Left cardiac atrium (tissue), 4 donors: ENCODE measurements around the gene METRN. TPM values are rescaled to one million over a fixed set of nuclear protein-coding genes. Genes with fewer than 3 reads are reported as not detected.

Experiments used
- ATAC-seq, 2 donors: fragments of 200-7000 bp; cut with Tn5 transposase; one replicate each; pipeline ENCODE4 v1.9.1; 2020; ENCODE audit warnings: mild to moderate bottlenecking in 2 of 2, moderate library complexity in 2 of 2
- DNase-seq: peaks from one replicate; pipeline ENCODE4 v3.0.0-alpha.2; 2020
- intact Hi-C, 2 donors: fragments of 100-400 bp; cut with DNase I; formaldehyde crosslinking; loops; one replicate each; pipeline versions ENCODE4 v1.14.1 to v1.15.1; 2022 to 2023
- total RNA-seq, 2 donors: library from RNA; stranded (reverse); fragmentation: NEBNext Ultra II Directional; extraction: Animal tissue kit (Norgen Biotek cat#: 25700); gene quantifications; one replicate each; pipeline ENCODE4 v1.2.1, GENCODE V29; 2021
- donor health status: DM: no; HTN: yes; CAD: no.
- donor health status: DM: no; HTN: yes; CAD: no; lungs with severe emphysema.
- donor health status: DM: yes; HTN: yes; CAD: no.
- donor health status: Dilated cardiomyopathy.

METRN gene
- total RNA-seq, 2 donors from 2014 or later = 53.7 to 56.8 TPM

- DNase-seq (no peak), ATAC-seq (no peak)
- intact Hi-C loops = no loop called here
Observed at GRCh38 chr16:676565-676902, 38.4 kb upstream of the METRN start.

- intact Hi-C loops = no loop called here
- ATAC-seq (no peak), DNase-seq (no peak)
Observed at GRCh38 chr16:676913-677312, 38.0 kb upstream of the METRN start.

DNA sequence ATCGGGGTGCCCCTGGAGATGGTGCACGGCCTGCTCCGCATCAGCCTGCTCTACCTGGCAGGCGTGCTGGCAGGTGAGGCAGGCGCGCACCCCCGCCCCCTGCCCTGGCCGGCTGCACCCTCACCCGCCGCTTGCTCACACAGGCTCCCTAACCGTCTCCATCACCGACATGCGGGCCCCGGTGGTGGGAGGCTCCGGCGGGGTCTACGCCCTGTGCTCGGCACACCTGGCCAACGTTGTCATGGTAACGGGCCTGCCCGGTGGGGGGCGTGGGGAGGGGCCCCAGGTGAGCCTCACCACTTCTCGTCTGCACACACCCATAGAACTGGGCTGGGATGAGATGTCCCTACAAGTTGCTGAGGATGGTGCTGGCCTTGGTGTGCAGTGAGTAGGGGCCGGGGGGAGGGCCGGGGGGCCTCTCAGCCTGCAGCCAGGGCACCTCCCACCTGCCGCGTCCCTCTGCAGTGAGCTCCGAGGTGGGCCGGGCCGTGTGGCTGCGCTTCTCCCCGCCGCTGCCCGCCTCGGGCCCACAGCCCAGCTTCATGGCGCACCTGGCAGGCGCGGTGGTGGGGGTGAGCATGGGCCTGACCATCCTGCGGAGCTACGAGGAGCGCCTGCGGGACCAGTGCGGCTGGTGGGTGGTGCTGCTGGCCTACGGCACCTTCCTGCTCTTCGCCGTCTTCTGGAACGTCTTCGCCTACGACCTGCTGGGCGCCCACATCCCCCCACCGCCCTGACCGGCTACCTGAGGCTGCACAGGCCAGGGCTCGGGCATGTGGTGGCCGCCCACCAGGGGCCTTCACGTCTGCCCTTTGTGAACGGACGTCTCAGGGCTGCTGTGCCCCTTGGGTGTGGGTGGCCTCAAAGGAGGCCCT, 37.4 kb upstream of the METRN start:
- DNase-seq (no peak), ATAC-seq (no peak)
- intact Hi-C loops = no loop called here

GRCh38 chr16:678209-678857, 36.6 kb upstream of the METRN start:
- intact Hi-C loops = no loop called here
- ATAC-seq (no peak), DNase-seq (no peak)

- peak; percentile 40 to 43 for ATAC-seq
- intact Hi-C loops = no loop called here
- peak; percentile 87 for DNase-seq
Observed at GRCh38 chr16:678858-679813, 35.8 kb upstream of the METRN start.

DNA sequence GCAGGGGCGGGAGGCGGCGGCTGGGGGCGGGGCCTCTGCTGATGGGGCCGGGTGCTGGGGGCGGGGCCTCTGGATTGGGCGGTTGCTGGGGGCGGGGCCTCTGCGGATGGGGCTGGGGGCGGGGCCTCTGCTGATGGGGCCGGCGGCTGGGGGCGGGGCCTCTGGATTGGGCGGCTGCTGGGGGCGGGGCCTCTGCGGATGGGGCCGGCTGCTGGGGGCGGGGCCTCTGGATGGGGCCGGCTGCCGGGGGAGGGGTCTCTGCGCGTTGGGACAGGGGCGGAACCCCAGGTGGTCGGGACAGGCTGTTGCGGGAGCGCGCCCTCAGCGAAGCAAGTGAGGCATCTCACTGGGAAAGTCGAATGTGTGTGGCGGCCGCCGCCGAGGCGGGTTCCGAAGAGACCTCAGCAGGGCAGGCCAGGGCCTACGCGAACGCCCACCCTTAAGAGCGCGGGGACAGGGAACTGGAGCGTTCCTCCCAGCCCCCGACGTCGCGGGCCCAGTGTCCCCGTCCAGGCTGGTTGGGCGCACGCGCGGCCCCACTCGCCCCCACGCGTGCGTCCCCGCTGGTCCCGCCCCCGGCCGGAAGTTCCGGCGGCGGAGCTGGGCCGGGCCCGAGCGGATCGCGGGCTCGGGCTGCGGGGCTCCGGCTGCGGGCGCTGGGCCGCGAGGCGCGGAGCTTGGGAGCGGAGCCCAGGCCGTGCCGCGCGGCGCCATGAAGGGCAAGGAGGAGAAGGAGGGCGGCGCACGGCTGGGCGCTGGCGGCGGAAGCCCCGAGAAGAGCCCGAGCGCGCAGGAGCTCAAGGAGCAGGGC, 34.9 kb upstream of the METRN start, which contains the start of gene STUB1:
Gene STUB1, plus strand, starts transcription at position 597 of the 811 bp plus-strand sequence. Its CDS starts 116 bp downstream, at position 713.
- intact Hi-C loops = no loop called here
- ATAC-seq (peak; percentile 73 to 75), DNase-seq (peak; percentile 90)

- no peak for ATAC-seq
Observed at GRCh38 chr16:680625-680945, 34.3 kb upstream of the METRN start.

GRCh38 chr16:680967-681745, 33.8 kb upstream of the METRN start:
- intact Hi-C loops = no loop called here
- ATAC-seq (no peak), DNase-seq (no peak)

More at GRCh38 chr16:680625-680945, 34.3 kb upstream of the METRN start:
- DNase-seq = no peak
- intact Hi-C loops = no loop called here

DNA sequence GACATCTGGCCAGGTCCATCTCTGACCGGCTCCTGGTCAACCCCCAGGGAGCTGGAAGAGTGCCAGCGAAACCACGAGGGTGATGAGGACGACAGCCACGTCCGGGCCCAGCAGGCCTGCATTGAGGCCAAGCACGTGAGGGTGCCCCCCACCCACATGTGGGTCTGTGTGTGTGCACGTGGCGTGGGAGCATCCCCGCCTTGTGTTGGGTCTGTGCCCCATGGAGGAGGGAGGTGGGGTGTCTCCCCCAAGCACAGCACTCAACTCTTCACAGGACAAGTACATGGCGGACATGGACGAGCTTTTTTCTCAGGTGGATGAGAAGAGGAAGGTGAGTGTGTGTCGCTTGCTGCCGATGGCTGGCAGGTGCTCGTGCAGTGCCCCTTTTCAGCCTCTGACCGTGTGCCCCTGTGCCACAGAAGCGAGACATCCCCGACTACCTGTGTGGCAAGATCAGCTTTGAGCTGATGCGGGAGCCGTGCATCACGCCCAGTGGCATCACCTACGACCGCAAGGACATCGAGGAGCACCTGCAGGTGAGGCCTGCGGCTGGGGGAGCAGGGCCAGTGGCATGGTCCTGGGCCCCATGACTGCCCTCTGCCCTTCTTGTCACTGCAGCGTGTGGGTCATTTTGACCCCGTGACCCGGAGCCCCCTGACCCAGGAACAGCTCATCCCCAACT, 33.0 kb upstream of the METRN start:
- ATAC-seq (no peak), DNase-seq (no peak)
- intact Hi-C loops = no loop called here

DNA sequence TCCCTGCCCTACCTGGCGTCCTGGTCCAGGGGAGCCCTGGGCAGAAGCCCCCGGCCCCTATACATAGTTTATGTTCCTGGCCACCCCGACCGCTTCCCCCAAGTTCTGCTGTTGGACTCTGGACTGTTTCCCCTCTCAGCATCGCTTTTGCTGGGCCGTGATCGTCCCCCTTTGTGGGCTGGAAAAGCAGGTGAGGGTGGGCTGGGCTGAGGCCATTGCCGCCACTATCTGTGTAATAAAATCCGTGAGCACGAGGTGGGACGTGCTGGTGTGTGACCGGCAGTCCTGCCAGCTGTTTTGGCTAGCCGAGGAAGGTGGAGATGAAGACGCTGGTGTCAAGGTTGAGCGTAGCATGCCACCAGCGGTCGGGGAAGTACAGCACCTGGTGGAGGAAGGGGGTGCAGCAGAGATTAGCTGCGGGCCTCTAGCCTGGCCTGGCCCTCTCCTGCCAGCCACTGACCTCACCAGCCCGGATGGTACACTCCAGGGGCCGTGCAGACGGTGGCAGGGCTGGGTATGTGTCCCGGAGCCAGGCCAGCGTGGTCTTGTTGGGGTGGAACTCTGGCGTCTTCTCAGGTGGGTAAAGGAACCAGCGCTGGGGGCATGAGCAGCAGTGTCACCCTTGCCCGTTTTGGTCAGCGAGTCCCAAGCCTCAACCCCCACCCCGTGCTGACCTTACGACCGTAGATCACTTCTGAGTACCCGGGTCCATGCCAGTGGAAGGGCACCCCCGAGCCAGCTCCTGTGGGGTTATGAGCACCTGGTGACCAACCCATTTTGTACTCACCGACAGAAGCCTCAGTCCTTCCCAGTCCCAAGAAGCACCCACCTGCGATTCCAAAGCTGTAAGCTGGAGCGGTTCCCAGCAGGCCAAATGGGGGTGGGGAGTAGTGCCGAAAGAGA, 32.2 kb upstream of the METRN start:
- DNase-seq (no peak), ATAC-seq (no peak)
- intact Hi-C loops = no loop called here

GRCh38 chr16:683396-684070, 31.4 kb upstream of the METRN start:
- intact Hi-C loops = no loop called here
- DNase-seq (no peak), ATAC-seq (no peak)

DNA sequence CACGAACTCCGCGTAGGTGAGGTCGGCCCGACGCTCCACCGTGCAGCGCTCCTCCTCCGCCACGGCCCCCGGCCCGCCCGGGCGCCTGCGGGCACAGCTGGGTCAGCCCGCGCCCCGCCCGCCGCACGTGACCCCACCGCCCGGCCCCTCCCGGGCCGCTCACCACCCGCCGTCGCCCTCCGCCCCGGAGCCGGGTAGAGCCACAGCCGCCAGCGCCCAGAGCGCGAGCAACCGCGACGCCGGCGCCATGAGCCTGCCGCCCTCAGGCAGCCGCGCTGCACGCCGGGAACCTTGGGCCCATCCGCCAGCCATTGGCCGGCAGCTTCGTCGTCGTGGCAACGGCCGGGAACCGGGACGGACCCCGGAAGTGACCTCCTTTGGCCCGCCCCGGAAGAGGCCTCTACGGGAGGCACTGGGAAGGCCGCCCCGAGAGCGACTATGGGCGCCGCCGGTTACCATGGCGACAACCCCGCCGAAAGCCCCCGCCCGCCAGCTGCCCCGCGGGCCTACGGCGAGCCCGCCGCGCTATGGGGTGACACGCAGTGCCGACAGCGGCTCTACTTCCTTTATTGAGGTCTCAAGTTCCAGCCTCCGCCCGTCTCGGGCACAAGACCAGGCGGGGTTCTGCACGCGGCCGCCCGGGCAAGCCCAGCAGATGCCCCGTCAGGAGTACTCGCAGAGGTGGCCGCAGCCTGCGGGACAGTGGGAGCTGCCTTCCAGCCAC, 30.7 kb upstream of the METRN start, which contains the start of gene JMJD8:
Gene JMJD8, minus strand, starts transcription at position 264 of the 724 bp plus-strand sequence. Its CDS starts 15 bp downstream, at position 249.
- intact Hi-C loops = no loop called here
- DNase-seq = peak; percentile 99
- peak; percentile 69 to 77 for ATAC-seq

- intact Hi-C loops = no loop called here
- DNase-seq = no peak
- ATAC-seq = no peak
Observed at GRCh38 chr16:684961-685696, 29.8 kb upstream of the METRN start.

- ATAC-seq (no peak), DNase-seq (no peak)
- intact Hi-C loops = no loop called here
Observed at GRCh38 chr16:685967-686366, 29.0 kb upstream of the METRN start.
